ENCODE results near the gene RTN4RL2. TPM values are rescaled to one million over a fixed set of nuclear protein-coding genes. Genes with fewer than 3 reads are reported as not detected.

RTN4RL2 gene
- total RNA-seq, 1 experiment from 2014 or later = 7.0 TPM

DNA sequence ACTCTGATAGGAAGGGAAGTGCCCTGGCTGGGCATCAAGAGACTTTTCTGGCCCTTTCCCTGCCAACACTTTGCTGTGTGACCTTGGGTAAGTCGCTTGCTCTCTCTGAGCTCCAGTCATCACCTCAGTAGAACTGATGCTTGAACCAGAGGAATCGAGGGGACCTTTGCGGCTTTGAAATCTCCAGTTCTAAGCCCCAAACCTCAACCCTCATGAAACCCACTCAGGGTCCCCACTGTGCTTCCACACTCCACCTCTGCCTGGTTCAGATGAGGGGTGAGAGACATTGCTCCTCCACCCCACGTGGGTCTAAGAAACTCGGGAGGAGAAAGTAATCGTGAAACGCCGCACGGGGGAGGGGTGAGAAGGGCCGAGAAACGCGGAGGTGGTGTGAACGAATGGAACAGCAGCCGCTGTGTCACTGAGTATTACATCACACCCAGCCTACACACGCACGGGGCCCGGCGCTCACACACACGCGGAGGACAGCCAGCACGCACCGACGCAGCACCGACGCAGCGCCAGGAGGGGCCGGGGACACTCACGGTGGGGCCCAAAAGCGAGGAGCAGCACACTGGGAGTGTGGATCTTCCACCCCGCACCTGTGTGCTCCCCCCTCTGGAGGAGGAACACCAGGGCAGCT, 4.3 kb downstream of the RTN4RL2 start:
- H2BK15ac ChIP-seq (ENCODE audit: low read depth, low read length) = no peak overlapping the region
- H3K4me2 ChIP-seq (ENCODE audit: insufficient read depth, insufficient read length, low read length) = no peak overlapping the region
- H3K9me3 ChIP-seq (ENCODE audit: control insufficient read depth, low read depth, low read length) = no peaks in the 10 kb centered on the region
- no peak overlapping the region for H3K4me3 Mint-ChIP-seq
- no peak overlapping the region for H4K91ac ChIP-seq (ENCODE audit: insufficient read length, low read depth, low read length)
- peaks cover 8% of the 10 kb centered on the region for H3K23me2 ChIP-seq (ENCODE audit: insufficient read length, low read depth, low read length, poor library complexity, severe bottlenecking)
- H2BK20ac ChIP-seq (ENCODE audit: low read depth, low read length, poor library complexity, severe bottlenecking) = no peak overlapping the region
- no peak overlapping the region for H2BK5ac ChIP-seq (ENCODE audit: insufficient read length, low read length)
- H3K23ac ChIP-seq (ENCODE audit: insufficient read length, low read depth, low read length) = no peak overlapping the region
- DNase-seq = no peak
- no peak overlapping the region for H3K4ac ChIP-seq (ENCODE audit: low read depth, low read length)
- no peak overlapping the region for H3K27ac ChIP-seq (ENCODE audit: insufficient read length, low read depth, low read length)
- H3K9me3 Mint-ChIP-seq = no peaks in the 10 kb centered on the region
- H2BK120ac ChIP-seq (ENCODE audit: low read depth, low read length, poor library complexity, severe bottlenecking) = no peak overlapping the region
- no peaks in the 10 kb centered on the region for H3K79me1 ChIP-seq (ENCODE audit: insufficient read depth, low read depth, low read length, poor library complexity, severe bottlenecking)
- H3K27me3 ChIP-seq (ENCODE audit: insufficient read depth, low read length) = peaks cover 4% of the 10 kb centered on the region; the same call in 1 of the 2 replicates
- H3K27me3 Mint-ChIP-seq (ENCODE audit: low read depth) = peaks cover 51% of the 10 kb centered on the region
- H2AK5ac ChIP-seq (ENCODE audit: insufficient read length, low read length) = no peak overlapping the region
- no peak overlapping the region for H2AFZ ChIP-seq (ENCODE audit: low read length)
- H3K9ac ChIP-seq (ENCODE audit: extremely low read depth, insufficient read length, low read length) = no peak overlapping the region
- H4K8ac ChIP-seq (replicated peaks; ENCODE audit: insufficient read length, low read depth, low read length) = no peak overlapping the region
- H3K14ac ChIP-seq (ENCODE audit: insufficient read depth, low read length) = no peak overlapping the region
- H3K27ac Mint-ChIP-seq = no peak overlapping the region
- peaks cover 39 to 60% of the 10 kb centered on the region in 2 experiments for H3K4me1 Mint-ChIP-seq
- no peaks in the 10 kb centered on the region for H4K20me1 ChIP-seq (ENCODE audit: control insufficient read depth, insufficient read depth, insufficient read length)
- no peak overlapping the region for H2BK12ac ChIP-seq (ENCODE audit: insufficient read length, low read depth, low read length)
- no peaks in the 10 kb centered on the region for H3K79me2 ChIP-seq (ENCODE audit: insufficient read depth, low read length)
- TF ChIP-seq CTCF (conservative IDR thresholded peaks at IDR 0.05) = no peak
- peaks cover 0 to 14% (median 3%) of the 10 kb centered on the region in 3 experiments; a peak in 4 of 7 replicates for H3K36me3 Mint-ChIP-seq (ENCODE audit: insufficient read depth in 1 of 3, low read depth in 3 of 3)
- no CpG with 5 or more reads among the region's 30 CpGs for WGBS (ENCODE audit: extremely low coverage, insufficient read length, low lambda C conversion rate)
- H3K4me1 ChIP-seq (ENCODE audit: insufficient read depth, low read length) = peaks cover 18% of the 10 kb centered on the region; the same call in 1 of the 2 replicates
- H3K56ac ChIP-seq (ENCODE audit: insufficient read length, low read depth, low read length) = no peak overlapping the region
- no peak overlapping the region for H3T11ph ChIP-seq (ENCODE audit: low read length)
- no peak overlapping the region for H3K18ac ChIP-seq (ENCODE audit: insufficient read length, low read depth, low read length)
- H4K5ac ChIP-seq (ENCODE audit: insufficient read length, low read depth, low read length) = no peak overlapping the region
